Naive thymus-derived CD4-positive, alpha-beta T cell (primary cell): ENCODE results near the gene ABCC9. TPM values are rescaled to one million over a fixed set of nuclear protein-coding genes. Genes with fewer than 3 reads are reported as not detected.

ENCODE experiments used
- ATAC-seq: fragments of 150-1000 bp; cut with Tn5 transposase; 2 replicates; pipeline ENCODE4 v1.10.0; 2021; ENCODE audit warnings: mild to moderate bottlenecking, moderate library complexity
- CTCF ChIA-PET: fragments of 350-600 bp; sonication (Branson Sonifier 250); formaldehyde crosslinking; loops from one replicate; lab custom pipeline; 2021; ENCODE audit warnings: antibody characterized with exemption; lab: Charles Lee
- POLR2A ChIA-PET: fragments of 350-600 bp; sonication (Branson Sonifier 250); formaldehyde crosslinking; loops from one replicate; lab custom pipeline; 2021; ENCODE audit warnings: antibody characterized with exemption, inconsistent platforms; lab: Charles Lee
- DNase-seq, 9 donors: peaks; one replicate each; pipeline versions ENCODE4 v3.0.0 to v3.0.0-alpha.2; 2020 to 2022; ENCODE audit warnings: mixed read lengths in 1 of 9
- H3K27ac ChIP-seq: one replicate; pipeline ENCODE4 v1.7.0; 2013; ENCODE audit warnings: mild to moderate bottlenecking, low read depth, low read length, moderate library complexity
- H3K27me3 ChIP-seq, 2 donors: one replicate each; pipeline ENCODE4 v1.7.0; 2013; ENCODE audit warnings: low read length in 2 of 2, mild to moderate bottlenecking in 2 of 2, moderate library complexity in 2 of 2; ENCODE audit not compliant: control insufficient read depth in 2 of 2, insufficient read depth in 2 of 2
- H3K36me3 ChIP-seq, 3 experiments: 1 replicate in 2 of 3; 2 replicates in 1 of 3; pipeline ENCODE4 v1.7.0; 2013; ENCODE audit warnings: low read length in 3 of 3, mild to moderate bottlenecking in 3 of 3, moderate library complexity in 1 of 3; ENCODE audit not compliant: insufficient read depth in 3 of 3, control insufficient read depth in 2 of 3
- H3K4me1 ChIP-seq, 2 donors: one replicate each; pipeline ENCODE4 v1.7.0; 2013; ENCODE audit warnings: low read length in 2 of 2, mild to moderate bottlenecking in 2 of 2, moderate library complexity in 1 of 2; ENCODE audit not compliant: control insufficient read depth in 2 of 2, insufficient read depth in 2 of 2
- H3K4me3 ChIP-seq: 2 replicates; pipeline ENCODE4 v1.7.0; 2013; ENCODE audit warnings: mild to moderate bottlenecking, low read length
- H3K9me3 ChIP-seq, 3 experiments: 1 replicate in 2 of 3; 2 replicates in 1 of 3; pipeline ENCODE4 v1.7.0; 2013; ENCODE audit warnings: low read length in 3 of 3; ENCODE audit not compliant: control insufficient read depth in 2 of 3
- H3K27ac Mint-ChIP-seq, 9 donors: one replicate each; pipeline ENCODE4 v1.8.0; 2020 to 2022; ENCODE audit warnings: mixed read lengths in 9 of 9, mild to moderate bottlenecking in 8 of 9, moderate library complexity in 5 of 9, inconsistent platforms in 2 of 9
- H3K27me3 Mint-ChIP-seq, 5 donors: one replicate each; pipeline ENCODE4 v1.8.0; 2021 to 2022; ENCODE audit warnings: mixed read lengths in 5 of 5, mild to moderate bottlenecking in 1 of 5
- H3K36me3 Mint-ChIP-seq, 5 donors: one replicate each; pipeline ENCODE4 v1.8.0; 2020 to 2022; ENCODE audit warnings: mixed read lengths in 5 of 5, mild to moderate bottlenecking in 3 of 5, inconsistent platforms in 1 of 5
- H3K4me1 Mint-ChIP-seq, 7 donors: one replicate each; pipeline ENCODE4 v1.8.0; 2020 to 2022; ENCODE audit warnings: mixed read lengths in 7 of 7, mild to moderate bottlenecking in 3 of 7, inconsistent platforms in 1 of 7
- H3K4me3 Mint-ChIP-seq, 10 donors: one replicate each; pipeline ENCODE4 v1.8.0; 2020 to 2022; ENCODE audit warnings: mild to moderate bottlenecking in 10 of 10, mixed read lengths in 10 of 10, moderate library complexity in 6 of 10, inconsistent platforms in 2 of 10
- H3K9me3 Mint-ChIP-seq, 11 donors: one replicate each; pipeline ENCODE4 v1.8.0; 2020 to 2022; ENCODE audit warnings: mixed read lengths in 11 of 11, mild to moderate bottlenecking in 4 of 11, inconsistent platforms in 1 of 11, moderate library complexity in 1 of 11
- intact Hi-C, 2 donors: fragments of 100-400 bp; cut with micrococcal nuclease; formaldehyde crosslinking; loops; one replicate each; pipeline ENCODE4 v1.15.1; 2023
- polyA plus RNA-seq, 2 donors: library from polyadenylated mRNA; unstranded; fragments of 300-500 nt; fragmentation: Illumina TruSeq; gene quantifications; one replicate each; pipeline ENCODE4 v1.2.3, GENCODE V29; 2021
- total RNA-seq, 6 experiments: library from RNA in 5 of 6; stranded (reverse) in 5 of 6; gene quantifications; 1 replicate in 5 of 6; 2 replicates in 1 of 6; pipeline ENCODE4 v1.2.3 and lab custom pipeline; 2021 to 2026

ABCC9 gene
- total and polyA plus RNA-seq, 7 experiments from 2014 or later = 0.05 TPM; not detected in 6

DNA sequence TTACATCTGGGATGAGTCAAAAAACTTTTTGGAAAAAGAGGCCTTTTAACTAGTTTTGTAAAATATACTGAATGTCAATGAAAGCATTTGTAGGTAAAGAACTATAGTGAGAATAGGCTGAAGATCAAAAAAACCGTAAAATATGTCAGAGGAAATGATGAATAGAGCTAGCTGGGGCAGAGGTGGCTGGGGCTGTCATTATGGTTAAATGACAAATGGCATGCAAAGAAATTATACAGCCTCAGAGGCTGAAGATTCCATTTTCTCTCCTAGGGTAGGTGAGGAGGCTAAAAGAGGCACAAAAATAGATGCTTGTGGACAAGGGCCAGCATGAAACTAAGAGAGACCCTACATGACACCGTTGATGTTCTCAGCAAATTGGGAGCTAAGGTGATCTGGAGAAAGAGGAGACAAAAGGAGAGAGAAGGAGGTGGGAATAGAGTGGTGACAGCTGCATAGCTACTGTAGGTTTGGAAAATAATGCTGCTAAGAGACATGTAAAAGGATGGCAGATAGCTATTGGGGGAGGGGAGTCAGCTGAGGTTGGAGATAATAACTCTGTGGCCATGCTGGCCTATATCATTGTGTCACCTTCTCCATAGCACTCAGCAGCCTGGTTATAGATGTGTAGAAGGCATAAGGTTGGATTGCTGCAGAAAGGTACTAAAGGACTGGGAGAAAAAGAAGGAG lies 63.8 kb downstream of the ABCC9 start:
- DNase-seq = no peak
- peaks cover 0 to 5% (median 0%) of the 10 kb centered on the region in 11 donors for H3K9me3 Mint-ChIP-seq
- no peaks in the 10 kb centered on the region for H3K9me3 ChIP-seq
- H3K36me3 Mint-ChIP-seq = no peaks in the 10 kb centered on the region
- no peaks in the 10 kb centered on the region for H3K4me1 Mint-ChIP-seq
- no peaks in the 10 kb centered on the region for H3K4me1 ChIP-seq
- no peaks in the 10 kb centered on the region for H3K27me3 ChIP-seq
- no peak for ATAC-seq
- intact Hi-C loops = no loop called here
- ChIA-PET POLR2A (no interaction called here), CTCF (no interaction called here)
- no peak overlapping the region for H3K27ac ChIP-seq
- H3K27me3 Mint-ChIP-seq = peaks cover 0 to 19% (median 14%) of the 10 kb centered on the region in 5 donors
- H3K4me3 Mint-ChIP-seq = no peak overlapping the region
- H3K36me3 ChIP-seq = no peaks in the 10 kb centered on the region
- H3K4me3 ChIP-seq = no peak overlapping the region
- H3K27ac Mint-ChIP-seq = no peak overlapping the region

DNA sequence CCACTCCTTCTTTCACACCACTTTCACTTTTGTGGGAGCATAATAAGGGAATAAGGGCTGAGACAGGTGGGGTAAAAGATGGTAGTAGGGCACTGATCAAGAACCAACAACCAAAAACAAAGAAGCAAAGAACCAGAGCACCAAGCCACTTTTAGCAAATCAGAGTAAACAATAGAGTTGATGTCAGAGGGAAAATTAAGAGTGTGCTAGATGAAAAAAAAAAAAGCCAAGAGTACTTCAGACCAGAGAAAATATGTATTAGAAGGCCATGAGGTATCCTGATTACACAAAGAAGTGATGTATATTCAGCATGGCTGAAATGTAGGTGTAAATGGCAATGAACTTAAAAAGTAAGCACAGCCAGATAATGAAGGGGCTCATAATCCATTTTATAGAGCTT lies 75.4 kb downstream of the ABCC9 start:
- DNase-seq (no peak), ATAC-seq (no peak)
- Mint-ChIP-seq H3K27ac (no peak overlapping the region), H3K9me3 (peaks cover 0 to 3% (median 0%) of the 10 kb centered on the region in 11 donors), H3K36me3 (no peaks in the 10 kb centered on the region), H3K4me1 (no peaks in the 10 kb centered on the region), H3K27me3 (peaks cover 0 to 14% (median 4%) of the 10 kb centered on the region in 5 donors), H3K4me3 (no peak overlapping the region)
- H3K4me1 ChIP-seq = no peaks in the 10 kb centered on the region
- intact Hi-C loops = no loop called here
- H3K36me3 ChIP-seq = no peaks in the 10 kb centered on the region
- H3K9me3 ChIP-seq = no peaks in the 10 kb centered on the region
- no peaks in the 10 kb centered on the region for H3K27me3 ChIP-seq
- no peak overlapping the region for H3K27ac ChIP-seq
- no peak overlapping the region for H3K4me3 ChIP-seq
- CTCF ChIA-PET = no interaction called here
- POLR2A ChIA-PET = no interaction called here

DNA sequence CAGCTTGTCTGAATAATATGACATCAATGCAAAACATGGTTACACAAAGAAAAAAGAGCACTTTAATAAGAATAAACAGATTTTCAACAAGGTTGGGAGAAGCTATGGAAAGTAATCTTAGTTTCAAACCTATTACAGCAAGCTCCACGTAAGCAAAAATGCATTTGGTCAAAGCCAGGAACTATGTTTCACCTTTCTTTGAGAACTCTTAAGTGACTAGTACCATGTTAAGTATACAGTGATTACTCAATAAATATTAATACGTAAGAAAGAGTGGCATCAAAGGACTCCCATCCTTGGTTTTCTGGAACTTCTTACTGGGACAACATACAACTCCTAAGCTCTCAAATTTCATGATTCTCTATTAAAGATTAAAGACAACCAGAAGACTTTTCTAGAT lies 80.7 kb downstream of the ABCC9 start:
- Mint-ChIP-seq H3K9me3 (no peaks in the 10 kb centered on the region), H3K36me3 (no peaks in the 10 kb centered on the region), H3K27me3 (peaks cover 0 to 26% (median 12%) of the 10 kb centered on the region in 5 donors), H3K27ac (no peak overlapping the region), H3K4me1 (no peaks in the 10 kb centered on the region), H3K4me3 (no peak overlapping the region)
- no peaks in the 10 kb centered on the region for H3K36me3 ChIP-seq
- ATAC-seq (no peak), DNase-seq (no peak)
- H3K4me1 ChIP-seq = no peaks in the 10 kb centered on the region
- CTCF ChIA-PET = no interaction called here
- intact Hi-C loops = no loop called here
- no peak overlapping the region for H3K27ac ChIP-seq
- no peaks in the 10 kb centered on the region for H3K27me3 ChIP-seq
- POLR2A ChIA-PET = no interaction called here
- H3K9me3 ChIP-seq = no peaks in the 10 kb centered on the region
- H3K4me3 ChIP-seq = no peak overlapping the region

DNA sequence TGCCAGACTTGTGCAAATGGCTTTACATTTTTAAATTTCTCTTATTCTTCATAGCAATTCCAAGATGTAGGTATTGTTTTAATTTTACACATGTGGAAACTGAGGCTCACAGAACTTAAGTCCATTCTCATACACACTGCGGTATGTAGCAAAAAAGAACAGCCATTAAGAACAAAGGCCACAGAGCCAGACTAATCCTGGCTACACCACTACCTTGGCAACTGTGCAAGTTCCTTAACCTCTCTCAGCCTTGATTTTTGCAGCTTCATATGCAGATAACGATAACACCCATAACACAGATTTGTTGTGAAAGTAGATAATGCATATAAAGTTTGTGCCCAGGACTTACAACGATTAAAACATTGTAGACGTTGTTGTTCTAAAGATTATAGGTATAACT lies 81.1 kb downstream of the ABCC9 start:
- H3K36me3 Mint-ChIP-seq = no peaks in the 10 kb centered on the region
- no peak overlapping the region for H3K27ac Mint-ChIP-seq
- H3K27ac ChIP-seq = no peak overlapping the region
- no peaks in the 10 kb centered on the region for H3K9me3 Mint-ChIP-seq
- no peak for DNase-seq
- intact Hi-C loops = no loop called here
- ChIA-PET POLR2A (no interaction called here), CTCF (no interaction called here)
- no peak overlapping the region for H3K4me3 ChIP-seq
- no peak overlapping the region for H3K4me3 Mint-ChIP-seq
- ATAC-seq = no peak
- no peaks in the 10 kb centered on the region for H3K36me3 ChIP-seq
- H3K27me3 Mint-ChIP-seq = peaks cover 0 to 26% (median 12%) of the 10 kb centered on the region in 5 donors
- no peaks in the 10 kb centered on the region for H3K4me1 ChIP-seq
- H3K4me1 Mint-ChIP-seq = no peaks in the 10 kb centered on the region
- no peaks in the 10 kb centered on the region for H3K27me3 ChIP-seq
- no peaks in the 10 kb centered on the region for H3K9me3 ChIP-seq

DNA sequence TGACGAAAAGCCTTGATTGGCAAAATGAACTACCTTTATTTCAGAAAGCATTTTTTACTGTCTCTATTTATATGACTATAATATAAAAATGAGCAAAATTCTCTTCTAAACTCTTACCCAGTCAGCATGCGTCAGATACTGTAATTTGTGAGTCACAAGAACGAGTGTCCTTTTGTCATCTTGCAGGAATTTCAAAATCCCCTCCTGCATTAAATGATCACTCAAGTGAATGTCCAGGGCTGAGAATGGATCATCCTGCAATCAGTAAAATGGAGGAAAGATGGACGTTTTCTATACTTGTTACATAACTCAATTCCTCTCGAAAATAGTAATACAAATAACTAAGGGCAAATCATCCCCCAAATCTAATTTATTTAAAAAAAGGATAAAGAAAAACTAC lies 89.0 kb downstream of the ABCC9 start:
- Mint-ChIP-seq H3K9me3 (peaks cover 0 to 3% (median 0%) of the 10 kb centered on the region in 11 donors), H3K4me3 (no peak overlapping the region), H3K27me3 (peaks cover 7 to 43% (median 19%) of the 10 kb centered on the region in 5 donors), H3K36me3 (no peaks in the 10 kb centered on the region), H3K4me1 (no peaks in the 10 kb centered on the region), H3K27ac (no peak overlapping the region)
- Histone ChIP-seq H3K27ac (no peak overlapping the region), H3K4me3 (no peak overlapping the region), H3K27me3 (no peaks in the 10 kb centered on the region), H3K9me3 (no peaks in the 10 kb centered on the region), H3K36me3 (no peaks in the 10 kb centered on the region), H3K4me1 (no peaks in the 10 kb centered on the region)
- DNase-seq (no peak), ATAC-seq (no peak)
- ChIA-PET POLR2A (no interaction called here), CTCF (no interaction called here)
- intact Hi-C loops = no loop called here

DNA sequence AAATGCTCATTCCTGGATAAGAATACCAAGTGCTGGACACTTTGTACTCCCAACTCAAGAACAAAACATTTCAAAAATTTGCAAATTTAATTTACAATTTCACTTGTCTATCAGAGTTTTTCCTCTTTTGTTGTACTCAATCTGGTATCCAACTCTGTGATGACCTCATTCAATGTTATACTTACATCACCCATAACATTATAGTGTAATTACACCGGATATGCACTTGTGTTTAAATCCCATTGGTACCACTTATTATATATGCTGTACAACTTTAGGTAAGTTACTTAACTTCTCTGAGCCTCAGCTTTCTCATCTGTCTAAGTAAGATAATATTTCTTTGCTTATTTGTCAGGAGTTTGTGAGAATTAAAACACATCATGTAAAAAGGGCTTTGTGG lies 90.1 kb downstream of the ABCC9 start:
- no peak overlapping the region for H3K27ac ChIP-seq
- CTCF ChIA-PET = no interaction called here
- no peak overlapping the region for H3K4me3 ChIP-seq
- no peaks in the 10 kb centered on the region for H3K4me1 Mint-ChIP-seq
- no peaks in the 10 kb centered on the region for H3K9me3 ChIP-seq
- ATAC-seq (no peak), DNase-seq (no peak)
- H3K4me1 ChIP-seq = no peaks in the 10 kb centered on the region
- no peaks in the 10 kb centered on the region for H3K36me3 ChIP-seq
- H3K27ac Mint-ChIP-seq = no peak overlapping the region
- POLR2A ChIA-PET = no interaction called here
- H3K4me3 Mint-ChIP-seq = no peak overlapping the region
- H3K27me3 ChIP-seq = no peaks in the 10 kb centered on the region
- intact Hi-C loops = no loop called here
- no peaks in the 10 kb centered on the region for H3K36me3 Mint-ChIP-seq
- H3K9me3 Mint-ChIP-seq = peaks cover 0 to 3% (median 0%) of the 10 kb centered on the region in 11 donors
- H3K27me3 Mint-ChIP-seq = peaks cover 7 to 44% (median 19%) of the 10 kb centered on the region in 5 donors

DNA sequence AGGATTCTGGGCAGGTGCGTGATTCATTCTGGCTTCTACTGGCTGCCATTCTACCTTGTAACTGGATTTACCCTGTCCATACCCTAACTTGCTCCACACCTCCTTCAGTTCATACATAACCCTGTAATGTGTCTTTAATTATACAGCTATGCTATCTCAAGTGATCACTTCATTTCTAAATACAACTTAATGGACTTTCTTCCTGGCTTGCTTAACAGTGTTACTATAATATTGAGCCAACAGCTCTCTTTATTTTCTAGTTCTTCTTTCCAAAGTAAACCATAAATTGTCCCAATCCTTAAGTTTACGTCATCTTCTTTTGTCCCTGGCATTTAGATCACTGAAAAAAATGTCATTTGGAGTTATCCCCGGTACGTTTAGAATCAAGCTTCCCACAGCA lies 90.8 kb downstream of the ABCC9 start:
- intact Hi-C loops = no loop called here
- peaks cover 7 to 48% (median 19%) of the 10 kb centered on the region in 5 donors for H3K27me3 Mint-ChIP-seq

More for the DNA sequence above, 90.8 kb downstream of the ABCC9 start:
- no peaks in the 10 kb centered on the region for H3K4me1 Mint-ChIP-seq
- H3K4me3 Mint-ChIP-seq = no peak overlapping the region
- H3K36me3 Mint-ChIP-seq = no peaks in the 10 kb centered on the region
- ChIA-PET POLR2A (no interaction called here), CTCF (no interaction called here)
- peaks cover 0 to 3% (median 0%) of the 10 kb centered on the region in 11 donors for H3K9me3 Mint-ChIP-seq
- DNase-seq (no peak), ATAC-seq (no peak)
- no peak overlapping the region for H3K27ac Mint-ChIP-seq
- Histone ChIP-seq H3K9me3 (no peaks in the 10 kb centered on the region), H3K27me3 (no peaks in the 10 kb centered on the region), H3K4me3 (no peak overlapping the region), H3K27ac (no peak overlapping the region), H3K4me1 (no peaks in the 10 kb centered on the region), H3K36me3 (no peaks in the 10 kb centered on the region)
